Fibroblast of lung (primary cell): Measurements from ENCODE around the gene IRAK3. TPM values are rescaled to one million over a fixed set of nuclear protein-coding genes. Genes with fewer than 3 reads are reported as not detected.

Experiments used
- DNase-seq, 2 donors: peaks; one replicate each; pipeline versions ENCODE4 v3.0.0 to v3.0.0-alpha.2; 2010; ENCODE audit warnings: low read depth in 2 of 2
- H2AFZ ChIP-seq: 2 replicates; pipeline ENCODE4 v1.5.1; 2012; ENCODE audit warnings: low read length, control low read depth, inconsistent platforms
- H3K27ac ChIP-seq: 2 replicates; pipeline ENCODE4 v1.5.1; 2011; ENCODE audit warnings: low read length, control low read depth; ENCODE audit not compliant: insufficient read depth
- H3K27me3 ChIP-seq: 2 replicates; pipeline ENCODE4 v1.5.1; 2011; ENCODE audit warnings: mild to moderate bottlenecking, low read length; ENCODE audit not compliant: control insufficient read depth, insufficient read depth
- H3K36me3 ChIP-seq: 2 replicates; pipeline ENCODE4 v1.5.1; 2011; ENCODE audit warnings: low read length; ENCODE audit not compliant: control insufficient read depth, insufficient read depth
- H3K4me1 ChIP-seq: 2 replicates; pipeline ENCODE4 v1.5.1; 2011; ENCODE audit warnings: low read length; ENCODE audit not compliant: control insufficient read depth, insufficient read depth; ENCODE audit errors: extremely low read depth
- H3K4me2 ChIP-seq: 2 replicates; pipeline ENCODE4 v1.5.1; 2011; ENCODE audit warnings: low read length, control low read depth; ENCODE audit not compliant: insufficient read depth; ENCODE audit errors: extremely low read depth
- H3K4me3 ChIP-seq, 4 experiments: fragments of 200-600 bp in 1 of 4; sonication (generic) in 1 of 4; replicated peaks in 1 of 4; 2 replicates each; pipeline ENCODE4 v1.5.1; 2011 to 2016; ENCODE audit warnings: low read length in 4 of 4, low read depth in 3 of 4, mild to moderate bottlenecking in 3 of 4, control low read depth in 2 of 4, inconsistent platforms in 1 of 4, mixed read lengths in 1 of 4; ENCODE audit not compliant: insufficient read depth in 1 of 4; ENCODE audit errors: control extremely low read depth in 1 of 4
- H3K79me2 ChIP-seq: 2 replicates; pipeline ENCODE4 v1.5.1; 2012; ENCODE audit warnings: mild to moderate bottlenecking, low read length, inconsistent platforms; ENCODE audit not compliant: control insufficient read depth, insufficient read depth
- H3K9ac ChIP-seq: 2 replicates; pipeline ENCODE4 v1.5.1; 2011; ENCODE audit warnings: mild to moderate bottlenecking, low read length, control low read depth; ENCODE audit not compliant: insufficient read depth
- H3K9me3 ChIP-seq: 2 replicates; pipeline ENCODE4 v1.5.1; 2012; ENCODE audit warnings: low read depth, low read length; ENCODE audit not compliant: control insufficient read depth, insufficient read depth
- H4K20me1 ChIP-seq: 2 replicates; pipeline ENCODE4 v1.5.1; 2011; ENCODE audit warnings: low read length; ENCODE audit not compliant: control insufficient read depth, insufficient read depth; ENCODE audit errors: extremely low read depth
- CTCF ChIP-seq, 2 donors: IDR thresholded peaks in 1 of 2; conservative IDR thresholded peaks in 1 of 2; 1 replicate in 1 of 2; 2 replicates in 1 of 2; pipeline ENCODE4 v1.5.1; 2011 to 2012; ENCODE audit warnings: low read length in 2 of 2, control low read depth in 1 of 2, inconsistent platforms in 1 of 2, low read depth in 1 of 2, mild to moderate bottlenecking in 1 of 2
- EZH2 ChIP-seq: IDR thresholded peaks from 2 replicates; pipeline ENCODE4 v1.5.1; 2012; ENCODE audit warnings: low read length, control low read depth, mild to moderate bottlenecking; ENCODE audit errors: missing control alignments
- polyA plus RNA-seq, 2 donors: library from polyadenylated mRNA; depleted of rRNA in 1 of 2; stranded (reverse) in 1 of 2; unstranded in 1 of 2; fragments of >200 nt; gene quantifications; 2 replicates each; pipeline ENCODE4 v1.2.1, GENCODE V29; 2011 to 2012; ENCODE audit warnings: missing spikeins in 1 of 2
- total RNA-seq: library from RNA; depleted of rRNA; stranded (reverse); fragments of >200 nt; gene quantifications from 2 replicates; pipeline ENCODE4 v1.2.1, GENCODE V29; 2014

IRAK3 gene
- total and polyA plus RNA-seq, 2 donors (not counting 1 experiment from before 2014, with no cell fraction given), result 3.2 to 11.1 TPM

DNA sequence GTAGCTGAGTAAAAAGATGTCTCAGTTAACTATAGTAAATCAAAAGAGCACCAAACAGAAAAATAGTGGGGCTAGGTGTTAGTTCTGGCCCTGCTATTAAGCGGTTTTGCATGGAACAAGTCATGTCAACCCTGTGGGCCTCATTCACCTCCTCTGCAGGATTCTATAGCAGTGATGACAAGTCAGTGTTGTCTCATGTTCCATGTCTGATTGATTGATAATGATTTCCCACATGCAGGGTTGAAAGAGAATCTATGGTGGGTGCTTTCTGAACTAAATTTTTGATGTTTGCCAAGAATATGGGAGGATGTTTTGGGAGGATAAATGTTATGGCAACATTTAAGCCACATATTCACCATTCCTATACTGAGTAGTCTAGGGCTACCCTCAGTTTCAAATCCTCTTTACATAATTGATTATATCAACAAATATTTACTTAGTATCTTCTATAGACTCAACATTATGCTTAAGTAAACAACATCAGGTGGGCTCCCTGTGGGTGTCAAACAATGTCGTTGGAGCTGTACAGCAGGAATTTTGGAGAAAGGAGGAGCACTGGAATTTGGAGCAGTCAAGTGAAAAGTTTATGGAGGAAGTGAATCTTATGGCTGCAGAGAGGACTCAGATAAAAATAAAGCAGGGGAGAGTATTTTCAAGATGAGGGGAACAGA is 48.6 kb downstream of the IRAK3 start:
- Histone ChIP-seq H3K4me1 (peaks cover 5% of the 10 kb centered on the region), H3K9me3 (no peaks in the 10 kb centered on the region), H3K9ac (no peak overlapping the region), H4K20me1 (no peaks in the 10 kb centered on the region), H3K27ac (no peak overlapping the region), H3K4me2 (no peak overlapping the region), H3K4me3 (no peak overlapping the region), H3K79me2 (no peaks in the 10 kb centered on the region), H3K27me3 (no peaks in the 10 kb centered on the region), H3K36me3 (no peaks in the 10 kb centered on the region), H2AFZ (no peak overlapping the region)
- TF ChIP-seq CTCF (conservative IDR thresholded peaks at IDR 0.05 in 1 of 2, IDR thresholded peaks at IDR 0.05 in 1 of 2; ENCODE audit: low read depth in 1 of 2, low read length in 2 of 2), result no peak
- no peak for TF ChIP-seq EZH2
- no peak for DNase-seq

- Histone ChIP-seq H3K36me3 (no peaks in the 10 kb centered on the region), H3K79me2 (no peaks in the 10 kb centered on the region), H3K27ac (no peak overlapping the region), H3K27me3 (no peaks in the 10 kb centered on the region), H4K20me1 (no peaks in the 10 kb centered on the region), H2AFZ (no peak overlapping the region), H3K4me2 (no peak overlapping the region), H3K4me3 (no peak overlapping the region), H3K4me1 (peaks cover 5% of the 10 kb centered on the region), H3K9me3 (no peaks in the 10 kb centered on the region), H3K9ac (no peak overlapping the region)
- no peak for TF ChIP-seq CTCF (conservative IDR thresholded peaks at IDR 0.05 in 1 of 2, IDR thresholded peaks at IDR 0.05 in 1 of 2; ENCODE audit: low read depth in 1 of 2, low read length in 2 of 2)
- TF ChIP-seq EZH2, result no peak
- DNase-seq, result no peak
Observed at GRCh38 chr12:66239295-66239694, 50.3 kb downstream of the IRAK3 start.

GRCh38 chr12:66240096-66240820 is 51.2 kb downstream of the IRAK3 start:
- no peaks in the 10 kb centered on the region for H3K9me3 ChIP-seq
- no peak overlapping the region for H3K9ac ChIP-seq
- H3K27ac ChIP-seq, result no peak overlapping the region
- no peak for DNase-seq
- H4K20me1 ChIP-seq, result no peaks in the 10 kb centered on the region
- no peaks in the 10 kb centered on the region for H3K27me3 ChIP-seq
- H3K36me3 ChIP-seq, result no peaks in the 10 kb centered on the region
- TF ChIP-seq CTCF (conservative IDR thresholded peaks at IDR 0.05 in 1 of 2, IDR thresholded peaks at IDR 0.05 in 1 of 2; ENCODE audit: low read depth in 1 of 2, low read length in 2 of 2) (no peak), EZH2 (no peak)
- H2AFZ ChIP-seq, result no peak overlapping the region
- H3K4me3 ChIP-seq, result no peak overlapping the region
- no peaks in the 10 kb centered on the region for H3K79me2 ChIP-seq
- peaks cover 5% of the 10 kb centered on the region for H3K4me1 ChIP-seq
- H3K4me2 ChIP-seq, result no peak overlapping the region
